Measurements from ENCODE around the gene LAMA5.

Gene LAMA5

GRCh38 chr20:62367136-62367632 is at the start of gene LAMA5:
TSS of gene LAMA5 (minus strand) at chr20:62367312. CDS start at chr20:62367245, 67 bp downstream.
- no peak for TF ChIP-seq CTCF (IDR thresholded peaks at IDR 0.05; ENCODE audit: extremely low read depth, missing control alignments)
- DNase-seq (ENCODE audit: low spot score), result peak; percentile 89

- no peak for TF ChIP-seq CTCF (IDR thresholded peaks at IDR 0.05; ENCODE audit: extremely low read depth, missing control alignments)
- DNase-seq (ENCODE audit: low spot score), result no peak
Measured at GRCh38 chr20:62415354-62416111, 48.4 kb upstream of the LAMA5 start.

- TF ChIP-seq CTCF (IDR thresholded peaks at IDR 0.05; ENCODE audit: extremely low read depth, missing control alignments), result no peak
- DNase-seq (ENCODE audit: low spot score), result no peak
Measured at GRCh38 chr20:62413896-62414481, 46.9 kb upstream of the LAMA5 start.

GRCh38 chr20:62413025-62413570 is 46.0 kb upstream of the LAMA5 start:
- no peak for TF ChIP-seq CTCF (IDR thresholded peaks at IDR 0.05; ENCODE audit: extremely low read depth, missing control alignments)
- no peak for DNase-seq (ENCODE audit: low spot score)

- no peak for TF ChIP-seq CTCF (IDR thresholded peaks at IDR 0.05; ENCODE audit: extremely low read depth, missing control alignments)
- DNase-seq (ENCODE audit: low spot score), result no peak
Measured at GRCh38 chr20:62412194-62413024, 45.3 kb upstream of the LAMA5 start.

GRCh38 chr20:62411479-62412193 is 44.5 kb upstream of the LAMA5 start:
- TF ChIP-seq CTCF (IDR thresholded peaks at IDR 0.05; ENCODE audit: extremely low read depth, missing control alignments), result no peak
- no peak for DNase-seq (ENCODE audit: low spot score)

All from GM20000 (cell line).